Body of pancreas (tissue), 4 donors: Measurements from ENCODE around the gene CTNNBIP1.

Experiments
- POLR2A ChIP-seq, 3 donors: fragments of 450-650 bp; IDR thresholded peaks; one replicate each; pipeline ENCODE4 v1.6.1; 2016; ENCODE audit warnings: antibody characterized with exemption in 3 of 3, mild to moderate bottlenecking in 2 of 3
- TF ChIP-seq, protein P1 (sequence below), 7 experiments: fragments of 450-650 bp in 4 of 7; fragments of 200-600 bp in 3 of 7; sonication (generic) in 3 of 7; IDR thresholded peaks; one replicate each; pipeline ENCODE4 v1.5.1; 2016 to 2019; ENCODE audit warnings: antibody characterized with exemption in 7 of 7

DNA sequence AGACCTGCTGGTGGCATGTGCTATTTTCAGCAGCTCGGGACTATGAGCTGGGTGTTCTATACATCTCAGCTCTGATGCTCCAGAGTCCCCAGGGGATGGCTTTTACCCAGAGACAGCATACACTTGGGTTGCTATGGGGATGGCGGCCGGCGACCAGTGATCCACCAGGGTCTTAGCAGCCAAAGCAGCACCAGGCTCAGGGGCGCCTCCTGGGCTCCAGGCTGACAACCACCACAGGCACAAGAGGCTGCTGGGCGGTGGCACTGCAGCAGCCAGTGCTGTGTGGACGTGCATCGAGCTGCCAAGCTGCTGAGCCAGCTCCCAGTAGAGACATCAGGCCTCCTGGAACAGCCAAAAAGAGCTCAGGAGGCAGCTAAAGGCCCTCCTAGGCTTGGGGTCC is 48.7 kb downstream of the CTNNBIP1 start:
- TF ChIP-seq, protein P1, sequence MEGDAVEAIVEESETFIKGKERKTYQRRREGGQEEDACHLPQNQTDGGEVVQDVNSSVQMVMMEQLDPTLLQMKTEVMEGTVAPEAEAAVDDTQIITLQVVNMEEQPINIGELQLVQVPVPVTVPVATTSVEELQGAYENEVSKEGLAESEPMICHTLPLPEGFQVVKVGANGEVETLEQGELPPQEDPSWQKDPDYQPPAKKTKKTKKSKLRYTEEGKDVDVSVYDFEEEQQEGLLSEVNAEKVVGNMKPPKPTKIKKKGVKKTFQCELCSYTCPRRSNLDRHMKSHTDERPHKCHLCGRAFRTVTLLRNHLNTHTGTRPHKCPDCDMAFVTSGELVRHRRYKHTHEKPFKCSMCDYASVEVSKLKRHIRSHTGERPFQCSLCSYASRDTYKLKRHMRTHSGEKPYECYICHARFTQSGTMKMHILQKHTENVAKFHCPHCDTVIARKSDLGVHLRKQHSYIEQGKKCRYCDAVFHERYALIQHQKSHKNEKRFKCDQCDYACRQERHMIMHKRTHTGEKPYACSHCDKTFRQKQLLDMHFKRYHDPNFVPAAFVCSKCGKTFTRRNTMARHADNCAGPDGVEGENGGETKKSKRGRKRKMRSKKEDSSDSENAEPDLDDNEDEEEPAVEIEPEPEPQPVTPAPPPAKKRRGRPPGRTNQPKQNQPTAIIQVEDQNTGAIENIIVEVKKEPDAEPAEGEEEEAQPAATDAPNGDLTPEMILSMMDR (IDR thresholded peaks at IDR 0.05) = no peak
- TF ChIP-seq POLR2A (IDR thresholded peaks at IDR 0.05) = no peak
